Subcutaneous adipose tissue (tissue), 4 donors: ENCODE data around the gene DHRS7B. TPM values are rescaled to one million over a fixed set of nuclear protein-coding genes. Genes with fewer than 3 reads are reported as not detected.

Experiments
- total RNA-seq, 4 donors: library from RNA; depleted of rRNA; stranded (reverse); fragments of >200 nt; gene quantifications; one replicate each; pipeline ENCODE4 v1.1.0, GENCODE V29; 2016
- TF ChIP-seq, protein P1 (sequence below): fragments of 450-650 bp; IDR thresholded peaks from one replicate; pipeline ENCODE4 v1.5.1; 2016; ENCODE audit warnings: low read depth, mild to moderate bottlenecking, control low read depth, antibody characterized with exemption, moderate library complexity

Gene DHRS7B
- total RNA-seq, 4 donors from 2014 or later: 28.4 to 55.4 (median 45.0) TPM

DNA sequence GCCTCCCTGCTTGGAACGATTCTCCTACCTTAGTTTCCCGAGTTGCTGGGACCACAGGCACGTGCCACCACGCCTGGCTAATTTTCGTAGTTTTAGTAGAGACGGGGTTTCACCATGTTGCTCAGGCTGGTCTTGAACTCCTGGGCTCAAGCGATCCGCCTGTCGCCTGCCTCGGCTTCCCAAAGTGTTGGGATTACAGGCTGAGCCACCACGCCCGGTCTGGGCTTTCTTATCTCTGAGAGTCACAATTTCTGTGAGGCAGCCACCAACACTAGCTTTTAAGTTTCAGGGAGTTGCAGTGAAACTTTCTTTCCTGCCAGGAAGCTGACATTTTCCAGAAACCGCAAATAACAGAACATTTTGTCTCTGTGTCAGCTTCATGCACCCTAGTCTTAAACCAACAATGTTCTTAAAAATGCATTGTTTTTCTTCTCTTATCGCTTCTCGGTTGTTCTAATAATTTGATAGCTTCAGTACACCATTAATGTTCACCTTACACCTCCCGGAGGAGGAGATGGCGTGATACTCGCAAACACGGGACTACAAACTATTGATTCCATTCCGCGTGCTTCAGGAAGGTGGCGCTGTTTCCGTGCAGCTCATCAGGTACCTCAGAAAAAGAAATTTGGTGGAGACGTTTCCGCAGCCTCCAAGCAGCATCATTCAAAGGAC is 7.4 kb upstream of the DHRS7B start:
- TF ChIP-seq, protein P1, sequence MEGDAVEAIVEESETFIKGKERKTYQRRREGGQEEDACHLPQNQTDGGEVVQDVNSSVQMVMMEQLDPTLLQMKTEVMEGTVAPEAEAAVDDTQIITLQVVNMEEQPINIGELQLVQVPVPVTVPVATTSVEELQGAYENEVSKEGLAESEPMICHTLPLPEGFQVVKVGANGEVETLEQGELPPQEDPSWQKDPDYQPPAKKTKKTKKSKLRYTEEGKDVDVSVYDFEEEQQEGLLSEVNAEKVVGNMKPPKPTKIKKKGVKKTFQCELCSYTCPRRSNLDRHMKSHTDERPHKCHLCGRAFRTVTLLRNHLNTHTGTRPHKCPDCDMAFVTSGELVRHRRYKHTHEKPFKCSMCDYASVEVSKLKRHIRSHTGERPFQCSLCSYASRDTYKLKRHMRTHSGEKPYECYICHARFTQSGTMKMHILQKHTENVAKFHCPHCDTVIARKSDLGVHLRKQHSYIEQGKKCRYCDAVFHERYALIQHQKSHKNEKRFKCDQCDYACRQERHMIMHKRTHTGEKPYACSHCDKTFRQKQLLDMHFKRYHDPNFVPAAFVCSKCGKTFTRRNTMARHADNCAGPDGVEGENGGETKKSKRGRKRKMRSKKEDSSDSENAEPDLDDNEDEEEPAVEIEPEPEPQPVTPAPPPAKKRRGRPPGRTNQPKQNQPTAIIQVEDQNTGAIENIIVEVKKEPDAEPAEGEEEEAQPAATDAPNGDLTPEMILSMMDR: no peak

DNA sequence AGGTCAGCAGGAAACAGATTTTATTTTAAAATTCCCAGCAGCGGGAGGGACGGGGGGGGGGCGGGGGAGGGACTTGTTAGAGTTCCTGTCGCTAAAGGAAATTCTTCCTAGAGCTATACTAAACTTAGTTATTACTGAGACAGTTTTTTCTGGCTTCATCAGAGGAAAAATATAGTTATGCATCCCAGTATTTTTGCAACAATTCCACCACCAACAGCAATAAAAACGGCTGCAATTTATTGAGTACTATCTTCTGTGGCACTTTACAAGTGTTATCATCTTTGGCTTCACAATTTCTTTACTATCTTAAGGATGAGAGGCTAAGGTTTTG is 6.9 kb upstream of the DHRS7B start:
- TF ChIP-seq, protein P1: no peak

DNA sequence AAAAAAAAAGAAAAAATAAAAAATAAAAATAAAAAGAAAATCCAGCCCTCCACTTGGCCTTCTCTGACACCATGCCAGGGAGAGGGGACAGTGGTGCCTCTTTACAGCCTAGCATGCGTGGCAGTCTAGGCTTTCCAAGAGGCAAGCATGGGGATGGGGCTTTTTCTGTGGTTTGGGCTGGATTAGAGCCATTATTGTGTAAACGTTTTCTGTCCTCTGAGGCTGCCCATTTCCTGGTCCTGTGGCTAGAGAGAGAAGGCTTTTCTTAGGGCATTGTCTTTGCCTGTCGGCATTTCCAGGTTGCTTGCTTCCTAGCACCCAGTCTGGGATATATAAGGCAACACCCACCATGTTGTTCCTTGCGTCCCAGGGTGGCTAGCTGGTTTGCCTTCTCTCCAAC is 2.7 kb upstream of the DHRS7B start:
- TF ChIP-seq, protein P1: no peak

DNA sequence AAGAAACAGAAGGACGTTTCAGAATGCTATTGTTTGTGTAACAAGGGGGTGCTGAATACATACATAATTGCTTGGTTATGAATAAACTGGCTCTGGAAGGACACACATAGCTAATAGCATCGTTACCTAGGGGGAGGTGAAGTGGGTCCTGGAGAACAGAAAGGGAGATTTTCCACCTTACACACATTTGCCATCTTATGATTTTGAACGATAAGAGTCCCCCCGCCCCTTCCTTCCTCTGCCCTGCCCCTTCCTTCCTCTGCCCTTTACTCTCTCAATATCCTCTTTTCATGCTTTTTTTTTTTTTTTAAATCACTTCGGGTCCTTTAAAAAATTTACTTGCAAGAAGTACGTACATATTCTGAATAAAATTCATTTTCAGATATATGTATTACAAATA is 902 bp upstream of the DHRS7B start:
- TF ChIP-seq, protein P1: no peak

DNA sequence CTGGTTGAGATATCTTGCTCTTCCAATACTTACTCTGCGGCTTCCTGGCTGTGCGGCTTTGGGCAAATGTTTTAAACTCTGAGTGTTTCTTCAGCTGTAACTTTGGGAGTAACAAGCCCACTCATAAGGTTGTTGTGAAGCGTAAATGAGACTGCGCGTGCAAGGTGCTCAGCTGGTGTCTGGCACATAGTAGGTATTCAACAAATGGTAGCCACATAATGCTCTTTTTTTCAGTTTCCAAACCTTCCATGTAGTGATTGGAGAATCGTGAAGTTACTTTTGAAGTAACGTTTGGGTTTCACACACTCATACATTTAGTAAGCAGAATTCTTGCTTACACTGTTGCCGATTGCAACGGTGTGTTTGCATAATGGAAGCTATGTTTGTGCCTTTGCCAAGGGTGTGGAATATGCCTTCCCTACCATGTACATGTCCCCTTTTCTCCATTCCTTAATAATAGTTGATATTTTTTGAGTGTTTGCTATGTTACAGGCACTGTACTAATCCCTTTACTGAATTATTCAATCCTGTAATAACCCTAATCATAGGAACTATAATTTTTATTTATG is 829 bp downstream of the DHRS7B start:
- TF ChIP-seq, protein P1: no peak

DNA sequence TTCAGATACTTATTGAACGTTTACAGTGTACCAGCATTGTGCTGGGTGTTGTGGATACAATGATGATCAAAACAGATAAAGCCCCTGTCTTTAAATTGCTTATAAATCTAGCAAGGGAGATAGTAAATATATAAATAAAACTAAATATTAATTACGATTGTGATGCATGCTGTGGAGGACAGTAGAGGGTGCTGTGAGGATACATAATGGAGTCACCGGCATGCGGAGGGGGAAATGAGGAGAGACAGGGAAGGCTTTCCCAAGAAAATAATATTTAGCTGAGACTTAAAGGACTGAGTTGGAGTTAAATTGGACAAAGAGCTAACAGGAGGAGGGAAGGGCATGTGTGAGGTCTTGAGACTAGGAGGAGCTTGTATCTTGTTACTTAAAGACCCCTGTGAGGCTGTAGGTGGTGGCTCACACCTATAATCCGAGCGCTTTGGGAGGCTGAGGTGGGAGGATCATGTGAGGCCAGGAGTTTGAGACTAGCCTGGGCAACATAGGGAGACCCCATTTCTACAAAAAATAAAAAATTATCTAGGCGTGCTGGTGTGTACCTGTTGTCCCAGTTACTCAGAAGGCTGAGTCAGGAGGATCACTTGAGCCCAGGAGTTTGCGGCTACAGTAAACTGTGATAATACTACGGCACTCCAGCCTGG is 2.4 kb downstream of the DHRS7B start:
- TF ChIP-seq, protein P1: no peak

DNA sequence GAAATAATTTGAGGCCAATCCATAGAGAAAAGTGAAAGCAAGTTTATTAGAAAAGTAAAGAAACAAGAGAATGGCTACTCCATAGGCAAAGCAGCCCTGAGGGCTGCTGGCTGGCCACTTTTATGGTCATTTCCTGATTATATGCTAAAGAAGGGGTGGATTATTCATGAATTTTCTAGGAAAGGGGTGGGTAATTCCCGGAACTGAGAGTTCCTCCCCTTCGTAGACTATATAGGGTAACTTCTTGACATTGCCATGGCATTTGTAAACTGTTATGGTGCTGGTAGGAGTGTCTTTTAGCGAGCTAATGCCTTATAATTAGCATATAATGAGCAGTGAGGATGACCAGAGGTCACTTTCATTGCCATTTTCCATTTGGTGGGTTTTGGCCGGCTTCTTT is 4.4 kb downstream of the DHRS7B start:
- TF ChIP-seq, protein P1: no peak
